KMS-11 (cell line): ENCODE results near the gene PLAA.
"Not testable (repeated sequence)": the region's sequence is repeated elsewhere in the genome, so short reads cannot be mapped to it uniquely, and the experiment has no call there.

Experiments used
- H2AFZ ChIP-seq: fragments of 200-600 bp; sonication (generic); 2 replicates; pipeline ENCODE4 v1.6.1; 2016; ENCODE audit warnings: antibody characterized with exemption, mixed run types, low read depth
- H3K27ac ChIP-seq: fragments of 200-600 bp; sonication (generic); 2 replicates; pipeline ENCODE4 v1.6.1; 2016; ENCODE audit warnings: mild to moderate bottlenecking, mixed run types
- H3K27me3 ChIP-seq: fragments of 200-600 bp; sonication (generic); 2 replicates; pipeline ENCODE4 v1.6.1; 2017; ENCODE audit warnings: mild to moderate bottlenecking, low read depth, mixed run types, moderate library complexity; ENCODE audit not compliant: insufficient read depth
- H3K36me3 ChIP-seq: fragments of 200-600 bp; sonication (generic); 2 replicates; pipeline ENCODE4 v1.6.1; 2017; ENCODE audit warnings: mild to moderate bottlenecking, mixed run types; ENCODE audit not compliant: insufficient read depth
- H3K4me1 ChIP-seq: fragments of 200-600 bp; sonication (generic); 2 replicates; pipeline ENCODE4 v1.6.1; 2016; ENCODE audit warnings: mild to moderate bottlenecking, low read depth, mixed run types; ENCODE audit not compliant: poor library complexity, severe bottlenecking
- H3K4me2 ChIP-seq: fragments of 200-600 bp; sonication (generic); 2 replicates; pipeline ENCODE4 v1.7.0; 2016; ENCODE audit warnings: mild to moderate bottlenecking, mixed run types
- H3K4me3 ChIP-seq: fragments of 200-600 bp; sonication (generic); IDR thresholded peaks from 2 replicates; pipeline ENCODE4 v1.6.1; 2017; ENCODE audit warnings: low read depth, low read length, mixed read lengths; ENCODE audit not compliant: insufficient read depth
- H3K79me2 ChIP-seq: fragments of 200-600 bp; sonication (generic); 2 replicates; pipeline ENCODE4 v1.6.1; 2016; ENCODE audit warnings: low read depth, mixed run types; ENCODE audit not compliant: insufficient read depth
- H3K9ac ChIP-seq: fragments of 200-600 bp; sonication (generic); 2 replicates; pipeline ENCODE4 v1.6.1; 2016; ENCODE audit warnings: mild to moderate bottlenecking, mixed run types
- H4K20me1 ChIP-seq: fragments of 200-600 bp; sonication (generic); 2 replicates; pipeline ENCODE4 v1.6.1; 2016; ENCODE audit warnings: mild to moderate bottlenecking, mixed run types; ENCODE audit not compliant: insufficient read depth
- TF ChIP-seq, protein P1 (sequence below): fragments of 200-600 bp; sonication (generic); conservative IDR thresholded peaks from 2 replicates; pipeline ENCODE4 v1.6.1; 2017; ENCODE audit warnings: low read depth, mild to moderate bottlenecking, antibody characterized with exemption, low read length, moderate library complexity, mixed read lengths

The PLAA gene

DNA sequence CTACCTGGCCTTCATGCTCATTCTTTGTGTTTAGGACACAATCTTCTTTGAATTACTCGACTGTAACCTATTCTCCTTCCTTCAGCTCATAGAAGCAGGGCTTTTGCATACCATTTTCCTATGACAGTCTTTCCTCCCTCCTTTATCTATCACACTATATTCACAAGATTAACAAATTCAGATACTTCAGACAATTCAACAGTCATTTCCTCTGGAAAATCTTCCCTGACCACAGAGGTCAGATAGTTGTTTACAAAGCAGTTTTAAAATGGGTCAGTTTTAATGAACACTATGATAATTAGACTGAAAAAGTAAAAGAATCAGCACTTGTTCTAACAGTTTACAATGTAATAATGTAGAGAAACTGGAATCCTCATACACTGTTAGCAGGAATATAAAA, 58.8 kb downstream of the PLAA start:
- H3K4me2 ChIP-seq = no peak overlapping the region
- H3K79me2 ChIP-seq = peaks cover 55% of the 10 kb centered on the region
- no peaks in the 10 kb centered on the region for H3K27me3 ChIP-seq
- H3K4me1 ChIP-seq = peaks cover 24% of the 10 kb centered on the region
- H3K9ac ChIP-seq = no peak overlapping the region
- H3K36me3 ChIP-seq = peaks cover 2% of the 10 kb centered on the region; the same call in 1 of the 2 replicates
- no peaks in the 10 kb centered on the region; the same call in 1 of the 2 replicates for H4K20me1 ChIP-seq
- H3K4me3 ChIP-seq = no peak overlapping the region
- no peak overlapping the region for H3K27ac ChIP-seq
- TF ChIP-seq, protein P1, sequence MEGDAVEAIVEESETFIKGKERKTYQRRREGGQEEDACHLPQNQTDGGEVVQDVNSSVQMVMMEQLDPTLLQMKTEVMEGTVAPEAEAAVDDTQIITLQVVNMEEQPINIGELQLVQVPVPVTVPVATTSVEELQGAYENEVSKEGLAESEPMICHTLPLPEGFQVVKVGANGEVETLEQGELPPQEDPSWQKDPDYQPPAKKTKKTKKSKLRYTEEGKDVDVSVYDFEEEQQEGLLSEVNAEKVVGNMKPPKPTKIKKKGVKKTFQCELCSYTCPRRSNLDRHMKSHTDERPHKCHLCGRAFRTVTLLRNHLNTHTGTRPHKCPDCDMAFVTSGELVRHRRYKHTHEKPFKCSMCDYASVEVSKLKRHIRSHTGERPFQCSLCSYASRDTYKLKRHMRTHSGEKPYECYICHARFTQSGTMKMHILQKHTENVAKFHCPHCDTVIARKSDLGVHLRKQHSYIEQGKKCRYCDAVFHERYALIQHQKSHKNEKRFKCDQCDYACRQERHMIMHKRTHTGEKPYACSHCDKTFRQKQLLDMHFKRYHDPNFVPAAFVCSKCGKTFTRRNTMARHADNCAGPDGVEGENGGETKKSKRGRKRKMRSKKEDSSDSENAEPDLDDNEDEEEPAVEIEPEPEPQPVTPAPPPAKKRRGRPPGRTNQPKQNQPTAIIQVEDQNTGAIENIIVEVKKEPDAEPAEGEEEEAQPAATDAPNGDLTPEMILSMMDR = no peak
- no peak overlapping the region for H2AFZ ChIP-seq

- TF ChIP-seq, protein P1 = no peak
- Histone ChIP-seq H3K4me1 (no peaks in the 10 kb centered on the region), H3K4me2 (no peak overlapping the region), H3K27me3 (no peaks in the 10 kb centered on the region), H3K4me3 (no peak overlapping the region), H3K36me3 (peaks cover 2% of the 10 kb centered on the region; the same call in 1 of the 2 replicates), H4K20me1 (no peaks in the 10 kb centered on the region), H3K27ac (no peak overlapping the region), H3K79me2 (peaks cover 6% of the 10 kb centered on the region; the same call in 1 of the 2 replicates), H3K9ac (no peak overlapping the region), H2AFZ (no peak overlapping the region)
Observed at GRCh38 chr9:26882154-26882553, 64.9 kb downstream of the PLAA start.

DNA sequence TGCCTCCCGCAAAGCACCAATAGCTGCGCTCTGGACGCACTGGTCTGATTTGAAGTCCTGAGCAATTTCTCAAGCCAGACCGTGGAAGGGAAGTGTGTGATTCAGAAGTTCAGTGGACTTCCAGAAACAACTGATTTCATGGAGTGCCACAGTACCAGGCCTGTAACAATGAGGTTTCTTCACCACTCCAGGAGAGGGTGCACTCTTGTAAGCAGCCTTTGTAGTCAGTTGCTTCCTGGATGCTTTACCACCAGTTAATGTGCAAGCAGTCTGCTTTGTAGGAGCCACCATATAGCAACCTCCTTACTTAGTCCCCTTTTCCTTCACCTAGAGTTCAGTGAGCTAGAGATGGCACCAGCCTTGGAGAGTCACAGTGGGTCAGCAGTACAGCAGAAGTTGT, 66.8 kb downstream of the PLAA start:
- no peak overlapping the region for H3K4me3 ChIP-seq
- H3K27me3 ChIP-seq = no peaks in the 10 kb centered on the region
- peaks cover 2% of the 10 kb centered on the region; the same call in 1 of the 2 replicates for H3K36me3 ChIP-seq
- no peak overlapping the region for H3K4me2 ChIP-seq
- no peak overlapping the region for H2AFZ ChIP-seq
- TF ChIP-seq, protein P1 = no peak
- H4K20me1 ChIP-seq = no peaks in the 10 kb centered on the region
- no peaks in the 10 kb centered on the region for H3K79me2 ChIP-seq
- H3K9ac ChIP-seq = no peak overlapping the region
- no peaks in the 10 kb centered on the region for H3K4me1 ChIP-seq
- no peak overlapping the region for H3K27ac ChIP-seq

GRCh38 chr9:26875155-26875554, 71.9 kb downstream of the PLAA start:
- H3K79me2 ChIP-seq, H3K27ac ChIP-seq, H2AFZ ChIP-seq, H3K4me3 ChIP-seq, H3K4me1 ChIP-seq, H4K20me1 ChIP-seq, H3K36me3 ChIP-seq, H3K9ac ChIP-seq, H3K4me2 ChIP-seq, H3K27me3 ChIP-seq: not testable (repeated sequence)

DNA sequence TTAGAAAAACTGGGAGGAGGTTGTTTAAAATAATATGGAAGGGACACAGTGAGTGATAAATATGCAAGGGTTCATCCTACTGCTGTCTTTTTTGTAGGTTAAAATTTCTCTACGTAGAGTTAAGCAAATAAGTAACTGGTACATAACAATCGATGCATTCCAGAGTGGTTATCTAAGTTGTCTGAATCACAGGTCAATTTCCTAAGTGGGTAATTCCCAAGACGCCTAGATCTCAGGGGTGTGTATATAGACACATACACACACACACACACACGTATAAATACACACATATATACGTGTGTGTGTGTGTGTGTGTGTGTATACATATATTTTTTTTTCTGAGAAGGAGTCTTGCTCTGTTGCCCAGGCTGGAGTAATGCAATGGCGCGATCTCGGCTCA, 76.8 kb downstream of the PLAA start:
- H3K79me2 ChIP-seq = no peaks in the 10 kb centered on the region

More for the DNA sequence above, 76.8 kb downstream of the PLAA start:
- Histone ChIP-seq H2AFZ (no peak overlapping the region), H3K36me3 (no peaks in the 10 kb centered on the region), H4K20me1 (no peaks in the 10 kb centered on the region), H3K9ac (no peak overlapping the region), H3K27ac (no peak overlapping the region), H3K4me1 (no peaks in the 10 kb centered on the region), H3K4me3 (no peak overlapping the region), H3K27me3 (no peaks in the 10 kb centered on the region), H3K4me2 (no peak overlapping the region)
- TF ChIP-seq, protein P1 = no peak
